Tracheal epithelial cell (primary cell): ENCODE results near the gene DNAJC5. TPM values are rescaled to one million over a fixed set of nuclear protein-coding genes. Genes with fewer than 3 reads are reported as not detected.

Source experiments
- total RNA-seq: library from RNA; depleted of rRNA; stranded (reverse); fragments of >200 nt; gene quantifications from 2 replicates; pipeline ENCODE4 v1.2.1, GENCODE V29; 2014

DNAJC5 gene
- total RNA-seq, result 99.7 and 137 TPM in 2 replicates

GRCh38 chr20:63894358-63895201 lies at the start of gene DNAJC5:
DNAJC5 (plus strand) TSS chr20:63895126; CDS start chr20:63928346, 33,220 bp downstream.

GRCh38 chr20:63861365-63861934 lies 33.5 kb upstream of the DNAJC5 start, which contains the start of gene ABHD16B:
ABHD16B (plus strand) TSS chr20:63861498; CDS start chr20:63861541, 43 bp downstream.

GRCh38 chr20:63864978-63865640 lies 29.8 kb upstream of the DNAJC5 start, which contains the start of gene TPD52L2:
TPD52L2 (plus strand) TSS chr20:63865270; CDS start chr20:63865366, 96 bp downstream.

GRCh38 chr20:63955827-63956663 lies 61.1 kb downstream of the DNAJC5 start, which contains the start of gene UCKL1:
UCKL1 (minus strand) TSS chr20:63956416; CDS start chr20:63956372, 44 bp downstream.

GRCh38 chr20:63969838-63970713 lies 75.2 kb downstream of the DNAJC5 start, which contains the start of gene ZNF512B:
ZNF512B (minus strand) TSS chr20:63969930; CDS start chr20:63967950, 1,980 bp downstream.

GRCh38 chr20:63979557-63980316 lies 84.8 kb downstream of the DNAJC5 start, which contains the start of gene SAMD10:
SAMD10 (minus strand) TSS chr20:63979642; CDS start chr20:63979467, 175 bp downstream.

GRCh38 chr20:63980806-63981728 lies 86.1 kb downstream of the DNAJC5 start, which contains the start of gene PRPF6:
PRPF6 (plus strand) TSS chr20:63981132; CDS start chr20:63981246, 114 bp downstream.

Other genes starting within 250 kb of the DNAJC5 start
- 0.85 and 7.7 TPM in 2 replicates for gene STMN3, start 241.7 kb upstream of the DNAJC5 start, total RNA-seq
- 2.8 and 5.3 TPM in 2 replicates for gene RTEL1, start 236.8 kb upstream of the DNAJC5 start, total RNA-seq
- 7.5 and 254 TPM in 2 replicates for gene TNFRSF6B, start 198.5 kb upstream of the DNAJC5 start, total RNA-seq
- gene ARFRP1, start 187.2 kb upstream of the DNAJC5 start, total RNA-seq, result 17.5 and 42.9 TPM in 2 replicates
- gene ZGPAT, start 187.1 kb upstream of the DNAJC5 start, total RNA-seq, result 13.2 and 21.2 TPM in 2 replicates
- gene LIME1, start 158.5 kb upstream of the DNAJC5 start, total RNA-seq, result 1.7 and 2.7 TPM in 2 replicates
- 26.3 and 44.1 TPM in 2 replicates for gene SLC2A4RG, start 155.3 kb upstream of the DNAJC5 start, total RNA-seq
- 0.43 and 2.9 TPM in 2 replicates for gene ZBTB46, start 63.9 kb upstream of the DNAJC5 start, total RNA-seq
- gene ABHD16B, start 33.6 kb upstream of the DNAJC5 start, total RNA-seq, result not detected in 2 replicates
- 130 and 165 TPM in 2 replicates for gene TPD52L2, start 29.9 kb upstream of the DNAJC5 start, total RNA-seq
- gene UCKL1, start 61.3 kb downstream of the DNAJC5 start, total RNA-seq, result 23.9 and 31.6 TPM in 2 replicates
- gene ZNF512B, start 74.8 kb downstream of the DNAJC5 start, total RNA-seq, result 7.2 and 7.9 TPM in 2 replicates
- gene SAMD10, start 84.5 kb downstream of the DNAJC5 start, total RNA-seq, result 2.1 and 4.3 TPM in 2 replicates
- gene PRPF6, start 86.0 kb downstream of the DNAJC5 start, total RNA-seq, result 49.4 and 61.9 TPM in 2 replicates
- gene C20orf204, start 141.1 kb downstream of the DNAJC5 start, total RNA-seq, result 0.24 and 0.85 TPM in 2 replicates
- 0.43 TPM in 1 of 2 replicates, not detected in the other for gene SOX18, start 154.5 kb downstream of the DNAJC5 start, total RNA-seq
- 3.4 and 14.7 TPM in 2 replicates for gene TCEA2, start 168.1 kb downstream of the DNAJC5 start, total RNA-seq
- 9.2 and 27.2 TPM in 2 replicates for gene RGS19, start 184.4 kb downstream of the DNAJC5 start, total RNA-seq
- gene OPRL1, start 185.0 kb downstream of the DNAJC5 start, total RNA-seq, result under 0.01 and 0.24 TPM in 2 replicates
- not detected in 2 replicates for gene LKAAEAR1, start 189.3 kb downstream of the DNAJC5 start, total RNA-seq
- gene NPBWR2, start 212.4 kb downstream of the DNAJC5 start, total RNA-seq, result not detected in 2 replicates